Measurements from ENCODE around the gene EFCAB8. TPM values are rescaled to one million over a fixed set of nuclear protein-coding genes. Genes with fewer than 3 reads are reported as not detected.

Gene EFCAB8
- total RNA-seq, 1 donor from 2014 or later = not detected

DNA sequence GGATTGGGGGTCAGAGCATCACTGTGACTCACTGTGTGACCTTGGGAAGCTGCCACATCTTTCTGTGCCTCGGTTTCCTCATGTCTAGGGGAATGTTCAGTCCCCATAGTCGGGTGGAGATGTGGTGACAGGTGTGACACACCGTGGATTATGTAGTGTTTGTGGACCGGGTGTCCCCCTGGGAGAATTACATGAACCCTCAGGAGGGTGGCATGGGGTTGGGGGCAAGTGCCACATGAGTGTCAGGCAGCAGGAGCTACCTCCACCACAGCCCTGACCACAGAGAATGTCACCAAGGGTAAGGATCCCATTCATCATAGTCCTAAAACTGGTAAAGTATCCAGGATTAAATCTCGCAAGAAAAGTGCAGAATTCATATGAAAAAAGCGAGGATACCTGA is 122.3 kb downstream of the EFCAB8 start:
- no peak for TF ChIP-seq CTCF (conservative IDR thresholded peaks at IDR 0.05; ENCODE audit: low read depth, low read length)
- H3K4me3 ChIP-seq (ENCODE audit: low read depth, low read length) = no peak overlapping the region
- no peak for DNase-seq (ENCODE audit: low read depth)

GRCh38 chr20:32982617-32983458 is 124.1 kb downstream of the EFCAB8 start:
- no peak for DNase-seq (ENCODE audit: low read depth)
- H3K4me3 ChIP-seq (ENCODE audit: low read depth, low read length) = no peak overlapping the region
- TF ChIP-seq CTCF (conservative IDR thresholded peaks at IDR 0.05; ENCODE audit: low read depth, low read length) = no peak

DNA sequence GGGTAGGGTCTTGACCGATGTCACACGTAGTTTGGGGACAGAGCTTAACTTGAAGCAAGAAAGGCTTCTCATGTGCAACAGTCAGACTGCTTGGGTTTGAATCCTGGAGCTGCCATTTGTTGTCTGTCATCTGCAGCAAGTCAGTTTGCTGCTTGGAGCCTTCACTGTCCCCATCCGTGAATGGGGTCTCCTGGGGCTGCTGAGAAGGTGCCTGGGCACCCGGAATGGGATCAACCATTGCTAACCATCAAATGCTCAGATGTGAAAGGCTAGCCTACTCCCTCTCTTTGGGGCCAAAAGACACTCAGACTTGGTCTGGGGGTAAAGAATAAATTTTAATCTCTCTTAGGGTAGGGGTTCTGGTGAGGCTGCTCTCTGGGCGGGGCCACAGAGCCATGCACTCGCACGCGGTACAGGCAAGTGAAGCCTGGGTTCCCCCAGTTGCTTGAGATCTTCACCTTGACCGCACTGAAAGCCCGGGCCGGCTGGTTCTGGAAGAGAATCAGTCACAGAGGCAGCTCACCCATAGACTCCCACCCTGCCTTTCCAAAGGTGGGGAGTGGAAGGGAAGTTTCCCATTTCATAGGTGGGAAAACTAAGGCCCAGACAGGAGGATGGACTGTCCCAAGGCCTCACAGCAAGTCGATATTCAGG is 124.9 kb downstream of the EFCAB8 start:
- no peak for DNase-seq (ENCODE audit: low read depth)
- TF ChIP-seq CTCF (conservative IDR thresholded peaks at IDR 0.05; ENCODE audit: low read depth, low read length) = no peak
- no peak overlapping the region for H3K4me3 ChIP-seq (ENCODE audit: low read depth, low read length)

- no peak for DNase-seq (ENCODE audit: low read depth)
- no peak overlapping the region for H3K4me3 ChIP-seq (ENCODE audit: low read depth, low read length)
Measured at GRCh38 chr20:32984196-32984595, 125.5 kb downstream of the EFCAB8 start.

DNA sequence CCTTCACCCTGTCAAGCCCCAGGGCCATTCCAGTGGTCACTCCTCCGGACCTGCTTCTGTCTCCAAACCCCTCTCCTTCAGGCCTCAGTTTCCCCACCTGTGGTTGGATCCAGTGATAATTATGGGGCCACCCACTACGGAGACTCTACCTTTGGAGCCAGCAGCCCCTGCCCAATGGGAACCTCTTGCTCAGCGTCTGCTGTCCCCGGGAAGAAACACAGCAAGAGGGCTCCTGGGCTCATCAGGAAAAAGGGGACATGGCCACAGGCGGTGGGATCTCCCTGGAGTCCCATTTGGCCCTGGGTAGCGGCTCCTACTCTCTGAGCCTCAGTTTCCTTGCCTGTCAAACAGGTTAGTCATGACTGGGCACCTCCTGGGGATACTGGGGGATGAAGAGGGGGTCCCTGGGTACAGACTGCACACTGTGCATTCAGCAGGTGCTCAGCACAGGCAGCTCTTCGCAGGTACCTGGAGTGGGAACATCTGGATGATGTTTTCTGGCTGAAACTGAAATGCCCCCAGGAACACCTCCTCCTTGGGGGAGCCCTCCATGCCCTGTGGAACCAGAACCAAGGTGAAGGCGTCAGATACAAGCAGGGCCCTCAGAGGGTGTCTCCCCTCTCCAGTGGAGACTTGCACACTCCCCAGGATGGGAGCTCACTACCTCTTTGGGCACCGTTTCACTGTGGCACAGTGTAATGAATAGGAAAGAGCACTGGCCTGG is 126.1 kb downstream of the EFCAB8 start:
- DNase-seq (ENCODE audit: low read depth) = no peak
- TF ChIP-seq CTCF (conservative IDR thresholded peaks at IDR 0.05; ENCODE audit: low read depth, low read length) = no peak
- H3K4me3 ChIP-seq (ENCODE audit: low read depth, low read length) = no peak overlapping the region

More at GRCh38 chr20:32984196-32984595, 125.5 kb downstream of the EFCAB8 start:
- no peak for TF ChIP-seq CTCF (conservative IDR thresholded peaks at IDR 0.05; ENCODE audit: low read depth, low read length)

DNA sequence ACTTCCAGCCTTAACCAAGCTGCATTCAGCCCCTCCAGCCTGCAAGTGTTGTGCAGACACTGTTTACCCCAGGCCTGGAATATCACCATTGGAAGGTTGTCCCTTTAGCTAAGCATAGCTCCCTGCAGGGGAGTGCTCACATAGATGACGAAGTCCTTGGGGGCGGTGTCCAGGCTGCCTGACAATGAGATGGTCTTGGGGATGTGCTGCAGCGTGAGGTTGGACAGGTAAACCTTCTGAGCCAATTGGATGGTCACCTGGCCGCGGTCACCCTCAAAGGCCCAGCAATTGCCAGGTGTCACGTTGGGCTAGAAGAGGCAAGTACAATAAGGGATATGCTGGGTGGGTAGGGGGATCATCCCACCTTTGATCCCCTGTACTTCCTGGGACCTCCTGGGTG is 126.9 kb downstream of the EFCAB8 start:
- H3K4me3 ChIP-seq (ENCODE audit: low read depth, low read length) = no peak overlapping the region
- no peak for DNase-seq (ENCODE audit: low read depth)
- no peak for TF ChIP-seq CTCF (conservative IDR thresholded peaks at IDR 0.05; ENCODE audit: low read depth, low read length)
